ENCODE data around the gene LTBP3. TPM values are rescaled to one million over a fixed set of nuclear protein-coding genes. Genes with fewer than 3 reads are reported as not detected.

The LTBP3 gene
- total RNA-seq, 6 donors from 2014 or later, result 99.9 to 479 (median 131) TPM

- peak overlapping the region; percentile 65 to 75 (median 70) for H3K4me3 ChIP-seq
Measured at GRCh38 chr11:65503368-65503948, 54.7 kb downstream of the LTBP3 start.

GRCh38 chr11:65502555-65503367 is 55.4 kb downstream of the LTBP3 start:
- no peaks in the 10 kb centered on the region for H3K27me3 ChIP-seq
- peak overlapping the region; percentile 98 to 99 (median 98) for H3K27ac ChIP-seq
- no peak for TF ChIP-seq CTCF (IDR thresholded peaks at IDR 0.05)
- TF ChIP-seq POLR2AphosphoS5 (IDR thresholded peaks at IDR 0.05), result peak; percentile 51 to 93
- peak in 3 of 4 donors; percentile 12 to 81 (median 62) for TF ChIP-seq POLR2A (IDR thresholded peaks at IDR 0.05)
- H3K36me3 ChIP-seq, result peaks cover 37 to 69% (median 39%) of the 10 kb centered on the region in 4 donors
- H3K4me3 ChIP-seq, result peak overlapping the region; percentile 65 to 75 (median 70)
- no peak for ATAC-seq (ENCODE audit: low FRiP score in 2 of 2)
- no peaks in the 10 kb centered on the region for H3K9me3 ChIP-seq
- peaks cover 14 to 38% (median 31%) of the 10 kb centered on the region in 4 donors for H3K4me1 ChIP-seq
- DNase-seq, result no peak
- 0% methylated on average over 6 of the region's 6 CpGs for WGBS, 2 donors

More at GRCh38 chr11:65503368-65503948, 54.7 kb downstream of the LTBP3 start:
- TF ChIP-seq POLR2AphosphoS5 (IDR thresholded peaks at IDR 0.05) (no peak), CTCF (IDR thresholded peaks at IDR 0.05) (no peak), POLR2A (IDR thresholded peaks at IDR 0.05) (peak in 1 of 4 donors; percentile 1), EP300 (IDR thresholded peaks at IDR 0.05) (peak in 1 of 4 donors; percentile 4)
- WGBS, 2 donors, result 0 to 1% methylated on average over 3 of the region's 3 CpGs
- no peaks in the 10 kb centered on the region for H3K9me3 ChIP-seq
- no peaks in the 10 kb centered on the region for H3K27me3 ChIP-seq
- H3K36me3 ChIP-seq, result peaks cover 37 to 69% (median 39%) of the 10 kb centered on the region in 4 donors
- ATAC-seq (ENCODE audit: low FRiP score in 2 of 2) (no peak), DNase-seq (no peak)
- peak overlapping the region; percentile 98 to 99 (median 98) for H3K27ac ChIP-seq
- H3K4me1 ChIP-seq, result peaks cover 14 to 40% (median 32%) of the 10 kb centered on the region in 4 donors

GRCh38 chr11:65502274-65502554 is 55.9 kb downstream of the LTBP3 start:
- Histone ChIP-seq H3K4me3 (peak overlapping the region; percentile 65 to 75 (median 70)), H3K4me1 (peaks cover 14 to 32% (median 29%) of the 10 kb centered on the region in 4 donors), H3K9me3 (no peaks in the 10 kb centered on the region), H3K36me3 (peaks cover 37 to 68% (median 39%) of the 10 kb centered on the region in 4 donors), H3K27ac (peak overlapping the region; percentile 98 to 99 (median 98)), H3K27me3 (no peaks in the 10 kb centered on the region)
- no peak for ATAC-seq (ENCODE audit: low FRiP score in 2 of 2)
- TF ChIP-seq EP300 (IDR thresholded peaks at IDR 0.05), result no peak
- TF ChIP-seq CTCF (IDR thresholded peaks at IDR 0.05), result no peak
- TF ChIP-seq POLR2AphosphoS5 (IDR thresholded peaks at IDR 0.05), result no peak
- no peak for TF ChIP-seq POLR2A (IDR thresholded peaks at IDR 0.05)
- DNase-seq, result no peak

- ATAC-seq (ENCODE audit: low FRiP score in 2 of 2) (no peak), DNase-seq (no peak)
- H3K27me3 ChIP-seq, result no peaks in the 10 kb centered on the region
- H3K27ac ChIP-seq, result peak overlapping the region; percentile 98 to 99 (median 98)
- H3K9me3 ChIP-seq, result no peaks in the 10 kb centered on the region
- peak overlapping the region; percentile 65 to 75 (median 70) for H3K4me3 ChIP-seq
- peaks cover 16 to 32% (median 29%) of the 10 kb centered on the region in 4 donors for H3K4me1 ChIP-seq
- H3K36me3 ChIP-seq, result peaks cover 37 to 63% (median 39%) of the 10 kb centered on the region in 4 donors
- 0% methylated on average over 3 of the region's 3 CpGs for WGBS, 2 donors
- TF ChIP-seq POLR2AphosphoS5 (IDR thresholded peaks at IDR 0.05) (peak; percentile 40 to 69), POLR2A (IDR thresholded peaks at IDR 0.05) (peak in 3 of 4 donors; percentile 34 to 67 (median 58)), EP300 (IDR thresholded peaks at IDR 0.05) (no peak)
Measured at GRCh38 chr11:65501472-65502273, 56.5 kb downstream of the LTBP3 start.

GRCh38 chr11:65501186-65501471 is 57.0 kb downstream of the LTBP3 start:
- peak overlapping the region; percentile 65 to 75 (median 70) for H3K4me3 ChIP-seq
- H3K36me3 ChIP-seq, result peaks cover 35 to 57% (median 37%) of the 10 kb centered on the region in 4 donors
- peak overlapping the region; percentile 98 to 99 (median 98) for H3K27ac ChIP-seq
- H3K27me3 ChIP-seq, result no peaks in the 10 kb centered on the region
- H3K4me1 ChIP-seq, result peaks cover 17 to 32% (median 29%) of the 10 kb centered on the region in 4 donors
- ATAC-seq (ENCODE audit: low FRiP score in 2 of 2) (no peak), DNase-seq (no peak)
- 0 to 2% methylated on average over 2 of the region's 2 CpGs for WGBS, 2 donors
- TF ChIP-seq CTCF (IDR thresholded peaks at IDR 0.05) (no peak), POLR2AphosphoS5 (IDR thresholded peaks at IDR 0.05) (no peak), EP300 (IDR thresholded peaks at IDR 0.05) (no peak), POLR2A (IDR thresholded peaks at IDR 0.05) (no peak)
- no peaks in the 10 kb centered on the region for H3K9me3 ChIP-seq
